HTERT RPE-1 (cell line): ENCODE measurements around the gene COPS4.

Experiments used
- in situ Hi-C: fragments of 300-500 bp; cut with MboI; formaldehyde crosslinking; loops from 4 replicates; pipeline ENCODE4 v1.14.3; 2020; ENCODE audit warnings: low sequenced_read_pairs

COPS4 gene

DNA sequence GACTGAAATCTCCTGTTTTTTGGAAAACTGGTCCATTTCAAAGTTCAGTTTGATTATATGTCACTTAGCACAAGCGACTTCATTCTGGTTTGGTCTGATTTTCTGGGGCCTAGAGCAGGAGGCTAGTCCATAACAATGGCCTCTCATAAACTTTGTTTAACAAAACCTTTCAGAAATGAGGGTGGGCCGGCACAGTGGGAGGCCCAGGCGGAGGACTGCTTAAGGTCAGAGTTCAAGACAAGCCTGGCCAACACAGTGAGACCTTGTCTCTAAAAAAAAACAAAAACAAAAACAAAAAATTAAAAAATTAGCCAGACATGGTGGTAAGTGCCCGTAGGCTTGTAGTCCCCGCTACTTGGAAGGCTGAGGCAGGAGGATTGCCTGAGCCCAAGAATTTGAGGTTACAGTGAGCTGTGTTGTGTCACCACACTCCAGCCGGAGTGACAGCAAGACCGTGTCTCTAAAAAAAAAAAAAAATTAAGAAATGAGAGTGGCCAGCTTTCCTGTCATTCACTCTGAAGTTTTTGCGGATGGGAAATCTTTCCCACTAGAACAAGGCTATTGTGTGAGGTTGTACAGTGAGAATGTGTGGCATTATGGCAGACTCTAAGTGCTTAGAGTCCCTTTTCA is 80.8 kb downstream of the COPS4 start:
- in situ Hi-C loops, result no loop called here

DNA sequence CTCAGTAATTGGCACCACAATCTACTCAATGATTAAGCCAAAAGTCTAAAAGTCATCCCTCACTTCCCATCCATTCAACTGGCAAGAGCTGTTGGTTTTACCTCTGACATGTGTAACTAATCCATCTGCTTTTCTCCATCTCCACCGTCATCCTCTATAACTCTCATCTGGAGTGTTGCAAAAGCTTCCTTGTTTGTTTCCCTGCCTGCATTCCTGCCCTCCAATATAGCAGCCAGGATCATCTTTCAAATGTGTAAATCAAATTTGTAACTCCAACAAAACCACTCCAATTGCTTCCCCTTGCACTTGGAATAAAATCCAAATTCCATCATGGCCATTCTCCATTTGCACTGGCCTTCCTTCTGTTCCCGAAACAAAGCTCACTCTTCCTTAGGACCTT is 83.9 kb downstream of the COPS4 start:
- in situ Hi-C loops, result no loop called here

DNA sequence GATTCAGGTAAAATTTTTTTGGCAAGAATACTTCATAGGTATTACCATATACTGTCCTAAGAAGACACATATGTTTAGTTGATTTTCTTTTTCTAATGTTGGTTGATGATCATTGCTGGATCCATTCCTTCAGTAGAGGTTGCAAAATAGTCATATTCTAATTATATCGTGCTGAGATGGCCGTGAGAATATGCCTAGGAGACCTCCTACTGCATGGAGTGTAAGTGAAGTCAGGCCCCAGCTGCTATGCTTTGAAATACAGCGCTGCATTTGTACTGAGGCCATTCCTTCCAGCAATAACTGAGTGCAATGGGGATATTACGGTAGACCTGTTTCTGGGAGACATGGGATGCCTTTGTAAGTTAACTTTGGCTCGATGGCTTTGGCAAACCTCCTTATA is 86.3 kb downstream of the COPS4 start:
- in situ Hi-C loops, result no loop called here

DNA sequence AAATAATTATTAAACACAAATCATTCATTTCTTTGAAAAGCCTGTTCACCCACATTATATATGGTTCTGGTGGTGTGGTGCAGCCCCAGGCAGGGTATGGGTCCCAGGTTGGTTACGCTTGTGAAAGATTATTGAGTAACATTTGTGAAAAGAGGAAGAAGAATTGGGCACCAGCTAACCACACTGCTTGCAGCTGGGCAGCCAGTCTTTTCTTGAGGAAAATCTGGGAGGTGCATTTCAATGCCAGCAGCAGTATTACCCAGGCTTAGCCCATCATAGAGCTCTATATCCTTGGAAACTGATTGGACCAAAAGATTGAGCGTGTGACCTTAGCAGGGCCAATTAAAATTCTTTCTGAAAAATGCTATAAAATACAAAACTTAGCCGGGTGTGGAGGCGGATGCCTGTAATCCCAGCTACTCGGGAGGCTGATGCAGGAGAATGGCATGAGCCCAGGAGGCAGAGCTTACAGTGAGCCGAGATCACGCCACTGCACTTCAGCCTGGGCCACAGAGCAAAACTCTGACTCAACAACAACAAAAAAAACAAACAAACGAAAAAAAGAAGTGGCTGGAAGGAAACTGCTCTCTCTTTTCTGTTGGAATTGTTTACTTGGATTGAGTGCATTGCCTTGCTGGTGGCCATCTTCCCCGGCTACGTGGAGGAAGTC is 89.3 kb downstream of the COPS4 start:
- in situ Hi-C loops, result no loop called here
